GDM1 (cell line): Measurements from ENCODE around the gene ZC3HAV1.
A peak's percentile ranks its signal among the peaks of the same experiment; 100 is the strongest.
"Not testable (repeated sequence)": the region's sequence is repeated elsewhere in the genome, so short reads cannot be mapped to it uniquely, and the experiment has no call there.

Experiments
- DNase-seq: peaks from one replicate; lab custom pipeline; 2025; lab: John Stamatoyannopoulos, UW

Gene ZC3HAV1

DNA sequence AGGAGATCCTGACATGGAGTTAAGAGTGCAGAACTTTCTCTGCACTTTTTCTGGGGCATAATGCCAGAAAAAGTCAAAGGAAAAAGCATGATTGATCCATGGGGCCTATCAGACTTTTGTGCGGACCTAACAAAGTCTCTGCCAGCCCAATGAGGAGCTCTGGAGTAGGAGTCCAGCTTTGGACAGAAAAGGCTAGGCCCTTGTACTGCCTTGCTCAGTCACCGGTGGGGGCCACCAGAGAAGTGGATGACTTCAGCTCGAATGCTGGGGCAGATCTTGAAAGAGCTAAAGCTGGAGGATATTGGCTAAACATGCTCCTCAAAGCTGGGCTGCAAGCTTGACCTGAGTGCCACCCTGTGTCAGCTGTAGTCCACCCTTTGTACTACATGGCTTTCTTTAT, 2.8 kb upstream of the ZC3HAV1 start:
- no peak for DNase-seq

DNA sequence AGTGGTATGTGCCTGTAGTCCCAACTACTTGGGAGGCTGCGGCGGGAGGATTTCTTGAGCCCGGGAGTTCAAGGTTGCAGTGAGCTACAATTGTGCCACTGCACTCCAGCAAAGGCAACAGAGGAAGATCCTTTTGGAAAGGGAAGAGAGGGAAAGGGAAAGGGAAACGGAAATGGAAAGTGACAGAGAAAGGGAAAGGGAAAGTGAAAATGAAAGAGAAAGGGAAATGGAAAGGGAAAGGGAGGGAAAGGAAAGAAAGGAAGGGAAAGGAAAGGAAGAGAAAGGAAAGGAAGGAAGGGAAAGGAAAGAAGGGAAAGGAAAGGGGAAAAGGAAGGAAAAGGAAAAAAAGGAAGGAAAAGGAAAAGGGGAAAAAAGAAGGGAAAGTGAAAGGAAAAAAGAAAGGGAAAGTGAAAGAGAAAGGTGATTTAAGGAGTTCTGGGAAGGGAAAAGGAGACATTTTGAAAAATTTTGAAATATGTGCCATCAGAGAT, 2.3 kb upstream of the ZC3HAV1 start:
- no peak for DNase-seq

DNA sequence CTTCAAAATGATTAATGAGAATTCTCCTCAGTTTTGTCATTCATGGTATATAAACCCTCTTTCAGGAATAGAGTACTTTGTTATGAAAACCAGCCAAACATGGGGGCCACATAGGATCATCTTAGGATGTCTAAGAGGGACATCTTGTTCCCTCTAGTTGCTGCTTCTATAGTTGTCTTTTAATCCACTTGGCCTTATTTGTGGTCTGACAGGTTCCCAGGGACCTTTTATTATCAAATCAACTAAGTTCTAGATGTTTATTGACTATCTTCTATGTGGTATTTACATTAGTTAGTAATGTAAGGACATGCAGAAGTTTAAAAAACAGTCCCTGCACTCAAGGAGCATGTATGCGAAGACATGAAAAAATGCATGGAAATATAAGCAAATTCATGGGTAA, 1.6 kb upstream of the ZC3HAV1 start:
- no peak for DNase-seq

DNA sequence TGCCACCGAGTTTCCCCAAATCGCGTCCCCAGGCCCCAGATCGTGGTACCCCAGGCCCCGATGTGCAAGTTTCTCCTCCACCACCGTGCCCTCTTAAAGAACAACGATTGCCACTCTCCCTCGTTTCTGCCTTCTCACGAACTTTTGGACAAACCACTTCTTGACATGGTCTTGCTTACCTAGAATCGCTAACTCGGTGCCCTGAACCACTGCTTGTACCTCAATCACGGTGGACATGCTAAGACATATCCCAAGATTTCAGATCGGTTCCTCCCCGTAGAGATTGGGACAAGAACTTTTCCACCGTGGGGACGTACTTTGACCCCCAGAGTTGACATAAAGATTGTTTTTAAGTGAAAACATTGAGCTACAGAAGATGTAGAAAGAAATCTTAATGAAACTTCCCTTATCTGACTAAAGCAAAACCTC, 477 bp upstream of the ZC3HAV1 start:
- no peak for DNase-seq

DNA sequence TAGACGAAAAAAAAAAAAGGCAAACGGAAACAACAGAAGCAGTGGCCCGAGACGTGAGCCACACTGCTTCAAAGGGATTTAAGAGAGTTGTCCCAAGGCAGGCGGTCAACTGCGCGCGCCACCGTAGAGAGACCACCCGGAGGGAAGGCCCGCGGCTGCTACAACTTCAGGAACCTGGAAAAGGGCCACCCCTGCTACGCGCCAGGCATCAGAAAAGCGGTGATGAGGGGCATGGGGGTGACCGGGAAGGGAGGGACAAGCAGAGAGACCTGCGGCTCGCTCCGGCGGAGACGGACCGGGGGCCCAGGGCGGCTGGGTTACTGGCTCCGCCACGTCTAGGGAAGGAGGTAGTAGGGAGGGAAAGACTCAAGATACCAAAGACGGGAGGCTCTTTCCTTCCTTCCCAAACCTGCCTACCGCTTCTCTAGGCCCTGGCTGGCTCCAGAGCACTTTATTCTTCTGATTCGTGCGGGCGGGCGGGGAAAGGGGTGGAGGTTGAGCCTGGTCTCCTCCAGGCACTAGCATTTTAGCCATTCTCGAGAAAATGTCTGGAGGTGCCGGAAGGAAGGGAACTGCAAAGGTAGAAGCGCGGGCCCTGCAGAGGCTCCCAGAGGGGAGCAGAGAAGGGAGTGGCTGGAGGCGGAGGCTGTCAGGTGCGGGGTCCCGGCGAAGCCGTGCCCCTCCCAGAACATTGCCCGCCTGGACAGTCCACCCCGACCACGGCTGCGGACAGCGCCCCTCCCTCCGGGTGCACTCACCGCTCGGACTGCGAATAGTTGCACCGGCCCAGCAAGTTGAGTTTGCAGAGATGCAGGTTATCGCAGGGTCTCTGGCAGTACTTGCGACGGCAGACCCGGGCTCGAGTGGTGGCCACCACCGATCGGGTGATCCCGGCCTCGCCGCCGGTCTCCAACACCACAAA, 993 bp downstream of the ZC3HAV1 start:
- DNase-seq, result no peak

DNA sequence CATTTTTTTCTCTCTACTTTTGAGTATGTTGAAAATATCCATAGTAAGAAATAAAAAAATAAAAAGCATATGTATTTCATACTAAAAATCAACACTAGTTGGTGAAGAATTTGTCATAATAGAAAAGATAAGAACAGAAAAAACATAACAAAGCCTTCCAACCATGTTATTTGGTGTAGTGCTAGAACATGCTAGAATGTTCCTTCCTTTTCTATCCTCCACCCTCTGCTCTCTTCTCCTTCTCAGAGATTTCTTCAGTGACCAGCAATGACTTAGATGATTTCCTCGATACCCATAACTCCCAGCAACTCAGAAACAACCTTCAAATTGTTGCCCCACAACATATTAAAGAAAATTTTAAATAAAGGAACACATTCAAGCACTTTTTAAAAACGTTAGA, 2.6 kb downstream of the ZC3HAV1 start:
- DNase-seq, result no peak

DNA sequence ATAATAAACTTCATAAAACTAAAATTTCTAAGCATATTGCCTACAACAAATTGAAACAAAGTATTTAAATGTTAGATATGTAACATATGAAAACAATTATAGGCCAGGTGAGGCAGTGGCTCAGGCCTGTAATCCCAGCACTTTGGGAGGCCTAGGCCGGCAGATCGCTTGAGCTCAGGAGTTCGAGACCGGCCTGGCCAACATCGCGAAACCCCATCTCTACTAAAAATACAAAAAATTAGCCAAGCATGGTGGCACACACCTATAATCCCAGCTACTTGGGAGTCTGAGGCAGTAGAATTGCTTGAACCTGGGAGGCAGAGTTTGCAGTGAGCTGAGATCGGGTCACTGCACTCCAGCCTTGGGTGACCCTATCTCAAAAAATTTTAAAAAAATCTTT, 3.3 kb downstream of the ZC3HAV1 start:
- not testable (repeated sequence) for DNase-seq

DNA sequence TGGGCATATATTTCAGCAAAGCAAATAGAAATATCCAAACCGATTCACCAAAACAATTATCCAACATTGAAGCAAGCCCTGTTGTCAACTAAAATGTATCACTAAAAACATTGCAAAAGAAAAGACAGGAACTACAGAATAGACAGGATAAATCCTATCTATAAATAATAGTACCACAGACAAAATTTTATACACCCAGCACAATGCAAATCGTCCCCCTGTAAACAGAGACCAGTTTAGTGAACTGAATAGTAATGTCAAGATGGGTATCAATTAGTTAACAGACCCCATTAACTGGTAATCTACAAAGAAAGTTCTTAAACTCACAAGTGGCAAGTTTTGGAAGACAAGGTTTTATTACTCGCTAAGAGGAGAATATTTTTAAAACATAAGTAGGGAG, 4.0 kb downstream of the ZC3HAV1 start:
- no peak for DNase-seq

DNA sequence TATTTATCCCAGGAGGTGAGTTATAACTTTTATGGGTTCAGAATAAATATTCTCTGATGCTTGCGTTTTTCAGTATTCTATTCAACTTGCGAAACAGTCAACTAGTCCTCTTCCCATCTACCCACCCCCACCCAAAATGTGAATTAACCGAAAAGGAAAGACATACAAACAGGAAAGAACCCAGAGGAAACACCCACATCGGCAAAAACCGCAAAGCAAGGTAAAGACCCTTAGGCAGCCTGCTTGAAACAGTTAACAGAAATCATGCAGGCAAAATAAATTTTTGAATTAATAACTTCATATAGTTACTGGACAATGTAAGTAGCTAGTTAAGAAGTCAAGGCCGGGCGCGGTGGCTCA, 5.4 kb downstream of the ZC3HAV1 start:
- peak; percentile 31 for DNase-seq

DNA sequence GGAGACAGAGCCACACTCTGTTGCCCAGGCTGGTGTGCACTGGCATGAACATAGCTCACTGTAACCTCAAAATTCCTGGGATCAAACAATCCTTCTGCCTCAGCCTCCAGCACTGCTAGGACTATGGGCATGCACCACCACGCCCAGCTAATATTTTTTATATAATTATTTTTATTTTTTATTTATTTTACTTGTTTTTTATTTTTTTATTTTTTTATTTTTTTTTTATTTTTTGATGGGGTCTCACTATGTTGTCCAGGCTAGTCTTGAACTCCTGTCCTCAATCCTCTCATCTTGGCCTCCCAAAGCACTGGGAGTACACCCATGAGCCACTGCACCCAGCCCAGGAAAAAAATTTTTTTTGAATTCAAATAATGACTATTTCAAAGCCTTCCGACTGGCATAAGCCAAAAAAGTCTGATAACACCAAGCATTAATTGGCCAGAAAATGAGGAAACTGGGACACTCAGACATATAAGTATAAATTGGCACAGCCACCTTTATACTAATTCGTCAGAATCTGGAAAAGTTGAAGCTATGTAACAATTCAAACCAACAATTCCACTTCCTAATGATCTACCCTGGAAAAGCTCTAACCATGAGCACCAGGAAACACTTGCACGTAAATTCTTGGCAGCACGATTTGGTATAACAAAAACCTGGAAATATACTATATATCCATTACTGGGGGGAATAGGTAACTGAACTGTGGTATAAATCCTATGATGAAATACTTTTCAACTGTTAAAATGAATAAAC, 6.3 kb downstream of the ZC3HAV1 start:
- no peak for DNase-seq

DNA sequence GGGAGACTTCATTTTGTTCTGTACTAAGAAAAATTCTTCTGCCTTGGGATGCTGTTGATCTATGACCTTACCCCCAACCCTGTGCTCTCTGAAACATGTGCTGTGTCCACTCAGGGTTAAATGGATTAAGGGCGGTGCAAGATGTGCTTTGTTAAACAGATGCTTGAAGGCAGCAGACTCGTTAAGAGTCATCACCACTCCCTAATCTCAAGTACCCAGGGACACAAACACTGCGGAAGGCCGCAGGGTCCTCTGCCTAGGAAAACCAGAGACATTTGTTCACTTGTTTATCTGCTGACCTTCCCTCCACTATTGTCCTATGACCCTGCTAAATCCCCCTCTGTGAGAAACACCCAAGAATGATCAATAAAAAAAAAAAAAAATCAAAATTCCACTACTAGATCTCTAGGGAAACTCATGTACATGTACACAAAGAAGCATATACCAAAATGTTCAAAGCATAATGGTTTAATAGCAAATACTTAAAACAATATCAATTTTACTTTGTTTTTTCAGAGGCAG, 7.8 kb downstream of the ZC3HAV1 start:
- not testable (repeated sequence) for DNase-seq

DNA sequence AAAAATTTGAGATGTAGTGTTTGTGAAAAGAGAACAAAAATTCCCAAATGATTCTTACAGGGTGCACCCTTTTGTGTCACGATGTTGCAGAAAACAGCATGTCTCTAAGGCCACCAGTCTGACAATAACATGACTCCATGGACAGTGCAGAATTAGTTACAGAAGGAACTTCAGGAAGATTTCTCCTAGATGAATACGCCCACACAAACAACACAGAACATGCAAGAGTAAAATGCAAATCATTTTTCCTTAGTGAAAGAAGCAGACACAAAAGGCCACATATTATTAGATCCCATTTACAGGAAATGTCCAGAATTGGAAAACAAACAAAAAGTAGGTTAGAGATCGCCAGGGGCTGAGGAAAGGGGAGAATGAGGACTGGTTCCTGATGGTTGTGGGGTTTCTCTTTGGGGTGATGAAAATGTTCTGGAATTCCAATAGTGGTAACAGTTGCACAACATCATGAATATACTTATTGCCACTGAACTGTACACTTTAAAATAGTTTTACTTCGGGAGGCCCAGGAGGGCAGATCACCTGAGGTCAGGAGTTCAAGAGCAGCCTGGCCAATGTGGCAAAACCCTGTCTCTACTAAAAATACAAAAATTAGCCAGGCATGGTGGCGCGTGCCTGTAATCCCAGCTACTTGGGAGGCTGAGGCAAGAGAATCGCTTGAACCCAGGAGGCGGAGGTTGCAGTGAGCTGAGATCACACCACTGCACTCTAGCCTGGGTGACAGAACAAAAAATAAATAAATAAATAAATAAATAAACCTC, 10.2 kb downstream of the ZC3HAV1 start:
- no peak for DNase-seq

DNA sequence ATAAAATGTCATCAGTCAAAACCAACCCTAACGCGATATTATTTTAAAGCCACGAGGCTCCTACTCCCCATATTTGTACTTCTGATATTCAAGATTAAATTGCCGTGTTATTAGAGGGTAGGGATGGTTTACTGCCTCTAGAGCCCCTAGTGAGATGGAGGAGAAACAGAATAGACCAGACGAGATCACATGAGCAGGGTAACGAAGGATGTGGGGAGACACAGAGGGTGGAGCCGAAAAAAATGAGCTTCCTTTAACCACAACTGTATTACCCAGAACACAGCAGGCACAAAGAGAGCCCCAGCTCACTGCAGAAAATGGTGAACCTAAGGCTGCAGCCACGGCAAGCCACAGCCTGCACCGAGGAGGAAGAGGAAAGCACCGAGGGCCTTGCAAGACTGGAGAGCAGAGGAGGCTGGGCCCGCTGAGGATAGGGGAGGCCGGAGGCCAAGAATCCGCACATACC, 14.3 kb downstream of the ZC3HAV1 start:
- DNase-seq, result peak; percentile 90

DNA sequence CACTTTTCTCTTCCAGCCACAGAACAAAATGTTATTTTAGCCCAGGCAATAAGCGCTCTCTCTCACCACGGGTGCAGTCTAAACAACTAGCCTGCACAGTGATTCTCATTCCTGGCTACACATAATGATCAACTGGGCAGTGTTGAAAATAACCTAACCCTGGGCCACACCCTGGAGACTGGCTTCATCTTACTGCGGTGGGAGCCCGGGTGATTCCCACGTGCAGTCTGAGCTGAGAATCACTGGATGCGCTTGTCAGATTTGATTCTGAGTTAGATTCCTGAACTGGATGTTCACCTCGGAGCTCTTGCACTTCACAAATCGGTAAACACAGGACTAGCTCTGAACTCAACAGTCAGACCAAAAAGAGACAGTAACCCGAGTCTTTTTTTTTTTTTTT, 14.9 kb downstream of the ZC3HAV1 start:
- DNase-seq, result no peak

DNA sequence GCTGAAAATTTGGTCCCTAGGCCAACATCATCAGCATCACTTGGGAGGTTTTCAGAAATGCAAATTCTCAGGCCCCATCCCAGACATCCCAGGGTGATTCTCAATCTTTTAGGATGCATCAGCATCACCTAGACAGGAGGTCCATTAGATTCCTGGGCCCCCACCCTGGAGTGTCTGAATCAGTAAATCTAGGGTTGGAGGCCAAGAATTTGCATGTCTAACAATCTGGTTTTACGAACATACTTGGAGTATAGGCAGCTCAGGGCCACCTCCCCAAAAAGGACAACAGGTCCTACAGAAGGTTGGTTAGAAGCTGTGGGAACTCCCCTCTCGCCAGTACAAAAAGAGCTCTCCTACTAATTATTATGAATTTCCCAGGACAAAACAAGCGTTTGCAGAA, 15.5 kb downstream of the ZC3HAV1 start:
- no peak for DNase-seq

DNA sequence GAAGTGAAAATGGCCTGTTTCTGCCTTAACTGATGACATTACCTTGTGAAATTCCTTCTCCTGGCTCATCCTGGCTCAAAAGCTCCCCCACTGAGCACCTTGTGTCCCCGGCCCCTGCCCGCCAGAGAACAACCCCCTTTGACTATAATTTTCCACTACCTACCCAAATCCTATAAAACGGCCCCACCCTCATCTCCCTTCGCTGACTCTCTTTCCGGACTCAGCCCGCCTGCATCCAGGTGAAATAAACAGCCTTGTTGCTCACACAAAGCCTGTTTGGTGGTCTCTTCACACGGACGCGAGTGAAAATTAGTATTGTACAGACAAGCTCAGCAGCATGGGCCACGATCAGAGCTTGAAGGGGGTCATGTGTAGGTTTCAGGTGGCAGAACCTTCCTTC, 16.0 kb downstream of the ZC3HAV1 start:
- not testable (repeated sequence) for DNase-seq

DNA sequence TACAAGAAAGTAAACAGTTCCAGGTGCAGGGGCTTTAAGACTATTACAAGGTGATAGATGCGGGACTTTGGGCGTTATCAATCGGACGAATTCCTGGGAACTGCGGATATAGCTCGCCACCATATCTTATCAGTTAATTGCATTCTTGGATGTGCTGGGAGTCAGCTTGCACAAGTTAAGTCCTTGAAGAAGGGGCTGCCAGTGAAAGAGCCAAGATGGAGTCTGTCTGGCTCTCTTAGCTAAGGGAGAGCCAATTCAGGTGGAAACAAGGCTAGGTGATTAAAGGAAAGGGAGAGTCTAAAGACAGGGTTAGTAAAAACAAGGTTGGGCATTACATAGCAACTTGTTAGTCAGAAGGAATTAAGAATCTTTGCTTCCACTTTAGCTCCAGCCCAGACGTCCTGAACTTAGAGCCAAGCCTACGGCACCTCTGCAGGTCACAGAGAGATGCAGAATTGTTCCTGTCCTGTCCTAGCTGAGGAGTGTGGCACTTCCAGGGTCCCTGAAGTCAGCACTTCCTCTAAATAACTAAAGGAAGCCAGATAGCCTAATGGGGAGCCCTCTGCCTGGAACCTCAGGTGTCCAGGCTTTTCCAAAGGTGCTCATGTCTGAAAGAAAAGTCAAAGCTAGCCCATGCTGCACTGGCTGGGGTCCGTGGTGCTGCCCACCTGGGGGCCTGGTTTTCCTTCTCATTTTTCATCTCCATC, 17.3 kb downstream of the ZC3HAV1 start:
- DNase-seq, result no peak

DNA sequence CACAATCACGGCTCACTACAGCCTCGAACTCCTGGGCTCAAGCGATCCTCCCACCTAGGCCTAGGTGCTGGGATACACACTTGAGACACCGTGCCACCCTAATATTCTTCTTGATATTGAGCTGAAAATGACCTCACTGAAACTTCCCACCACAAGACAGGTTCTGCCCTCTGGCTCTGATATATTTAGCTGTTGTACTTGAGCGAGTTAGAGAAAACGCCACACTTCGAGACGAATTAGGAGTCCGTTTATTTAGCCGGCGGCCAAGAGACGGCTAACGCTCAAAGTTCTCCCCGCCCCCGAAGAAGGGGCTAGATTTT, 17.9 kb downstream of the ZC3HAV1 start:
- no peak for DNase-seq

DNA sequence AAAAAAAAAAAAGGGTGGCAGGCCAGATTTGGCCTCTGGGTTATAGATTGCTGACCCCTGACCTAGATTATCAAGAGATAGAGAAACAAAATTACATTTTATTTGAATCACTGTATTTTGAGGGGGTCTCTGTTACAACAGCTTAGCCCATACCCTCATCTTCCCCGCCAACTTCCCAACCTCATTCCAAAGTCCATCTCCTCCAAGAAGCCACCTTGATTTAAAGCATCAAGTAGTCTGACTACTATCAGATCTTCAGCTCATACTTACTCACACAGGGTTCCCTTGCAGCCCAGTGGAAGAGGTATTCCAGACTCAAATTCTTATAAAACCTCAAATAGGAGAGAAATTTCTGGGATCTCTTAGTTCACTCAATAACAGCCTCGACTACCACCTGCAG, 20.4 kb downstream of the ZC3HAV1 start:
- no peak for DNase-seq

DNA sequence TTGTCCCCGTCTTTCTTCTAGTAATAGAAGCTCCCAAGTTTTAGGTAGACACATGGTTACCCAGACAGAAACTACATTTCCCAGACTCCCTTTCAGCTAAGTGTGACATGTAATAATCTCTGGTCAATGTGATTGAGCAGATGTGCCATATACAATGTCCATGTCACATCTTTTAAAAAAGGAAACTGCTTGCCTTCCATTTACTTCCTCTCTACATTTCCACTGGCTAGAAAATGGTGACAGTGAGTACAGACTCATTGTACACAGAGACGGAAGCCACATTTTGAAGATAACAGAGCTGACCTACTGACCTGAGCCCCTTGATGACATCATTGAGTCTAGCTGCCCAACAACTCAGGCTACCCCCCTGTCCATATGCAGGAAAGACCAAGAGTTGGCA, 21.3 kb downstream of the ZC3HAV1 start:
- DNase-seq, result no peak

DNA sequence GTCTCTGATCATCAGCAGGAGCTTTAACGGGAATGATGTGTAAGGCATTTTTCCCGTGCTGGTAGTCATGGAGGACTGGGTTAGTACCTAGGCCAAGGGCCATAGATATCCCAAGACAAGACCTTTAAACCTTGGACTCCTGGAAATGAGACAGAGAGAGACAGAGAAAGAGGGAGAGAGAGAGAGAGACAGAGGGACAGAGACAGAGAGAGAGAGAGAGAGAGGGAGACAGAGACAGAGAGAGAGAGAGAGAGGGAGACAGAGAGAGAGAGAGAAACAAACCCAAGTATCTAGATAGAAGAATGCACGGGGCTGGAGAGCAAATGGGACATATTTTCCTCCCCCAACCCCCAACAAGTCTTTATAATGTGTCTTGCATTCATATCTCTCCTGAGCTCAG, 22.3 kb downstream of the ZC3HAV1 start:
- DNase-seq, result no peak

DNA sequence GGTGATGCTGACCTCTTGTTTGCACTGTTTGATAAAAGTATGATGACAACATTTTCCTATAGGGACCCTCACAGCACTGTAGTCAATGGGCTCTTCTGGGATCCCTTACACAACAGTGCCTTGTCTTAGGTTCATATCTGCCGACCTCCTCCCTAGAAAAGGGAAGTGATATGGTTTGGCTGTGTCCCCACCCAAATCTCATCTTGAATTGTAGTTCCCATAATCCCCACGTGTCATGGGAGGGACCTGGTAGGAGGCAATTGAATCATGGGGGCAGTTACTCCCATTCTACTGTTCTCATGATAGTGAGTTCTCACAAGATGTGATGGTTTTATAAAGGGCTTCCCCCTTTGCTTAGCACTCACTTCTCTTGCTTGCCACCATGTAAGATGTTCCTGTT, 23.1 kb downstream of the ZC3HAV1 start:
- no peak for DNase-seq
